DOHH2 (cell line): ENCODE results near the gene OASL.

Experiments
- H3F3A ChIP-seq: fragments of 200-600 bp; sonication (generic), shearing (Covaris generic); 2 replicates; pipeline ENCODE4 v1.6.0; 2016; ENCODE audit warnings: antibody characterized with exemption, mild to moderate bottlenecking; ENCODE audit not compliant: control insufficient read depth, insufficient read depth
- H3K27ac ChIP-seq: fragments of 200-600 bp; sonication (generic); 2 replicates; pipeline ENCODE4 v1.5.1; 2014; ENCODE audit warnings: low read depth, mild to moderate bottlenecking, low read length, moderate library complexity
- H3K27me3 ChIP-seq: fragments of 200-600 bp; sonication (generic); 2 replicates; pipeline ENCODE4 v1.6.1; 2014; ENCODE audit warnings: mild to moderate bottlenecking, low read length, mixed read lengths; ENCODE audit not compliant: control insufficient read depth
- H3K36me3 ChIP-seq: fragments of 200-600 bp; sonication (generic); 2 replicates; pipeline ENCODE4 v1.6.1; 2014; ENCODE audit warnings: mild to moderate bottlenecking, low read length, moderate library complexity, mixed read lengths; ENCODE audit not compliant: control insufficient read depth
- H3K4me1 ChIP-seq: fragments of 200-600 bp; sonication (generic); 2 replicates; pipeline ENCODE4 v1.6.1; 2014; ENCODE audit warnings: mild to moderate bottlenecking, low read length, mixed read lengths; ENCODE audit not compliant: control insufficient read depth
- H3K4me2 ChIP-seq: fragments of 200-600 bp; sonication (generic); 2 replicates; pipeline ENCODE4 v1.6.0; 2014; ENCODE audit warnings: mild to moderate bottlenecking, low read length, moderate library complexity
- H3K4me3 ChIP-seq: fragments of 200-600 bp; sonication (generic); 2 replicates; pipeline ENCODE4 v1.5.1; 2014; ENCODE audit warnings: mild to moderate bottlenecking, low read length, mixed read lengths
- H3K79me2 ChIP-seq: fragments of 200-600 bp; sonication (generic); 2 replicates; pipeline ENCODE4 v1.6.1; 2014; ENCODE audit warnings: mild to moderate bottlenecking, low read length, mixed read lengths; ENCODE audit not compliant: control insufficient read depth
- H3K9me2 ChIP-seq: fragments of 200-600 bp; sonication (generic); replicated peaks from 2 replicates; pipeline ENCODE4 v1.6.1; 2014; ENCODE audit warnings: mild to moderate bottlenecking, low read length, mixed read lengths; ENCODE audit not compliant: control insufficient read depth
- H3K9me3 ChIP-seq: fragments of 200-600 bp; sonication (generic); 2 replicates; pipeline ENCODE4 v1.6.1; 2014; ENCODE audit warnings: antibody characterized with exemption, low read length, mixed read lengths; ENCODE audit not compliant: control insufficient read depth, insufficient read depth
- H4K20me1 ChIP-seq: fragments of 200-600 bp; sonication (generic); 2 replicates; pipeline ENCODE4 v1.6.0; 2014; ENCODE audit warnings: low read depth, mild to moderate bottlenecking, antibody characterized with exemption, low read length, moderate library complexity; ENCODE audit not compliant: control insufficient read depth, insufficient read depth
- EZH2phosphoT487 ChIP-seq: fragments of 200-600 bp; sonication (generic); IDR thresholded peaks from 2 replicates; pipeline ENCODE4 v1.6.1; 2017; ENCODE audit warnings: borderline replicate concordance, mild to moderate bottlenecking, antibody characterized with exemption, low read length, moderate library complexity, mixed read lengths
- TF ChIP-seq, protein P1 (sequence below): fragments of 200-600 bp; sonication (generic); IDR thresholded peaks from one replicate; pipeline ENCODE4 v1.5.1; 2014; ENCODE audit warnings: antibody characterized with exemption, mild to moderate bottlenecking, low read depth, low read length; ENCODE audit not compliant: poor library complexity, severe bottlenecking

Gene OASL

GRCh38 chr12:121043067-121043466, 4.0 kb upstream of the OASL start:
- no peaks in the 10 kb centered on the region for H3K36me3 ChIP-seq
- H3K27me3 ChIP-seq, result peaks cover 35% of the 10 kb centered on the region
- H3K9me3 ChIP-seq, result no peaks in the 10 kb centered on the region
- H4K20me1 ChIP-seq, result no peaks in the 10 kb centered on the region
- peaks cover 15% of the 10 kb centered on the region for H3K4me1 ChIP-seq
- no peak for TF ChIP-seq EZH2phosphoT487
- TF ChIP-seq, protein P1, sequence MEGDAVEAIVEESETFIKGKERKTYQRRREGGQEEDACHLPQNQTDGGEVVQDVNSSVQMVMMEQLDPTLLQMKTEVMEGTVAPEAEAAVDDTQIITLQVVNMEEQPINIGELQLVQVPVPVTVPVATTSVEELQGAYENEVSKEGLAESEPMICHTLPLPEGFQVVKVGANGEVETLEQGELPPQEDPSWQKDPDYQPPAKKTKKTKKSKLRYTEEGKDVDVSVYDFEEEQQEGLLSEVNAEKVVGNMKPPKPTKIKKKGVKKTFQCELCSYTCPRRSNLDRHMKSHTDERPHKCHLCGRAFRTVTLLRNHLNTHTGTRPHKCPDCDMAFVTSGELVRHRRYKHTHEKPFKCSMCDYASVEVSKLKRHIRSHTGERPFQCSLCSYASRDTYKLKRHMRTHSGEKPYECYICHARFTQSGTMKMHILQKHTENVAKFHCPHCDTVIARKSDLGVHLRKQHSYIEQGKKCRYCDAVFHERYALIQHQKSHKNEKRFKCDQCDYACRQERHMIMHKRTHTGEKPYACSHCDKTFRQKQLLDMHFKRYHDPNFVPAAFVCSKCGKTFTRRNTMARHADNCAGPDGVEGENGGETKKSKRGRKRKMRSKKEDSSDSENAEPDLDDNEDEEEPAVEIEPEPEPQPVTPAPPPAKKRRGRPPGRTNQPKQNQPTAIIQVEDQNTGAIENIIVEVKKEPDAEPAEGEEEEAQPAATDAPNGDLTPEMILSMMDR, result no peak
- no peak overlapping the region for H3K4me2 ChIP-seq
- H3F3A ChIP-seq, result no peaks in the 10 kb centered on the region
- H3K79me2 ChIP-seq, result no peaks in the 10 kb centered on the region
- no peaks in the 10 kb centered on the region for H3K9me2 ChIP-seq
- no peak overlapping the region for H3K27ac ChIP-seq
- no peak overlapping the region for H3K4me3 ChIP-seq

GRCh38 chr12:121036810-121037326, 2.2 kb downstream of the OASL start:
- Histone ChIP-seq H3F3A (no peaks in the 10 kb centered on the region), H3K27ac (no peak overlapping the region), H3K79me2 (no peaks in the 10 kb centered on the region), H3K9me2 (no peaks in the 10 kb centered on the region), H3K27me3 (peaks cover 32% of the 10 kb centered on the region), H3K4me2 (no peak overlapping the region), H3K9me3 (no peaks in the 10 kb centered on the region), H3K4me1 (peaks cover 12% of the 10 kb centered on the region; the same call in 1 of the 2 replicates), H3K36me3 (no peaks in the 10 kb centered on the region), H3K4me3 (no peak overlapping the region), H4K20me1 (no peaks in the 10 kb centered on the region)
- TF ChIP-seq, protein P1, result no peak
- no peak for TF ChIP-seq EZH2phosphoT487

GRCh38 chr12:121034616-121035305, 4.3 kb downstream of the OASL start:
- Histone ChIP-seq H3K9me2 (no peaks in the 10 kb centered on the region), H3K4me1 (peaks cover 12% of the 10 kb centered on the region; the same call in 1 of the 2 replicates), H3K79me2 (no peaks in the 10 kb centered on the region), H3K36me3 (no peaks in the 10 kb centered on the region), H3K4me3 (no peak overlapping the region), H3K9me3 (no peaks in the 10 kb centered on the region), H3K4me2 (no peak overlapping the region), H3K27ac (no peak overlapping the region), H3F3A (no peaks in the 10 kb centered on the region), H3K27me3 (peaks cover 23% of the 10 kb centered on the region), H4K20me1 (no peaks in the 10 kb centered on the region)
- TF ChIP-seq EZH2phosphoT487, result no peak
- TF ChIP-seq, protein P1, result no peak
